Gastrocnemius medialis (tissue), 4 donors: ENCODE measurements around the gene CNKSR3. TPM values are rescaled to one million over a fixed set of nuclear protein-coding genes. Genes with fewer than 3 reads are reported as not detected.

Source experiments
- ATAC-seq, 2 donors: fragments of 150-250 bp; one replicate each; pipeline ENCODE4 v1.9.1; 2016
- DNase-seq, 2 donors: peaks; one replicate each; pipeline ENCODE4 v3.0.0-alpha.2; 2019
- H3K27ac ChIP-seq, 4 donors: fragments of 200-600 bp; sonication (generic); 1 replicate in 1 of 4; 2 replicates in 3 of 4; pipeline ENCODE4 v1.5.1; 2016 to 2018; ENCODE audit warnings: mild to moderate bottlenecking in 2 of 4, moderate library complexity in 1 of 4
- H3K27me3 ChIP-seq, 3 donors: fragments of 200-600 bp; sonication (generic) in 2 of 3; 1 replicate in 1 of 3; 2 replicates in 2 of 3; pipeline versions ENCODE4 v1.5.1 to v1.6.0; 2016 to 2019; ENCODE audit warnings: mild to moderate bottlenecking in 1 of 3, moderate library complexity in 1 of 3
- H3K36me3 ChIP-seq, 2 donors: fragments of 200-600 bp; sonication (generic) in 1 of 2; one replicate each; pipeline ENCODE4 v1.5.1; 2017 to 2018
- H3K4me1 ChIP-seq, 2 donors: fragments of 200-600 bp; sonication (generic) in 1 of 2; one replicate each; pipeline ENCODE4 v1.5.1; 2016 to 2017; ENCODE audit warnings: mild to moderate bottlenecking in 2 of 2
- H3K4me3 ChIP-seq, 4 donors: fragments of 200-600 bp; sonication (generic) in 3 of 4; 1 replicate in 1 of 4; 2 replicates in 3 of 4; pipeline ENCODE4 v1.5.1; 2016 to 2019; ENCODE audit warnings: mild to moderate bottlenecking in 2 of 4
- H3K9me3 ChIP-seq, 3 donors: fragments of 200-600 bp; sonication (generic) in 2 of 3; 1 replicate in 1 of 3; 2 replicates in 2 of 3; pipeline ENCODE4 v1.5.1; 2016 to 2019
- CTCF ChIP-seq, 5 experiments: fragments of 450-650 bp in 3 of 5; fragments of 200-600 bp in 2 of 5; sonication (generic) in 2 of 5; IDR thresholded peaks in 4 of 5; conservative IDR thresholded peaks in 1 of 5; 1 replicate in 4 of 5; 2 replicates in 1 of 5; pipeline ENCODE4 v1.5.1; 2016 to 2019; ENCODE audit warnings: antibody characterized with exemption in 5 of 5, mild to moderate bottlenecking in 3 of 5, moderate library complexity in 3 of 5
- POLR2A ChIP-seq, 2 donors: fragments of 450-650 bp; IDR thresholded peaks; one replicate each; pipeline ENCODE4 v1.6.1; 2017; ENCODE audit warnings: antibody characterized with exemption in 2 of 2, mild to moderate bottlenecking in 2 of 2, moderate library complexity in 2 of 2
- in situ Hi-C, 4 donors: fragments of 200-750 bp; cut with MboI; loops; one replicate each; pipeline versions ENCODE4 v1.15.0 to v1.8.0; 2017; ENCODE audit warnings: low sequenced_read_pairs in 4 of 4
- intact Hi-C: fragments of 100-400 bp; cut with DNase I; formaldehyde crosslinking; loops from one replicate; pipeline ENCODE4 v1.15.1; 2023; ENCODE audit warnings: low total_unique reads
- total RNA-seq, 4 donors: library from RNA; depleted of rRNA; stranded (reverse); fragments of >200 nt; gene quantifications; one replicate each; pipeline versions ENCODE4 v1.1.0 to v1.2.3, GENCODE V29; 2016

CNKSR3 gene
- total RNA-seq, 4 donors from 2014 or later = 0.70 to 4.6 (median 2.9) TPM

DNA sequence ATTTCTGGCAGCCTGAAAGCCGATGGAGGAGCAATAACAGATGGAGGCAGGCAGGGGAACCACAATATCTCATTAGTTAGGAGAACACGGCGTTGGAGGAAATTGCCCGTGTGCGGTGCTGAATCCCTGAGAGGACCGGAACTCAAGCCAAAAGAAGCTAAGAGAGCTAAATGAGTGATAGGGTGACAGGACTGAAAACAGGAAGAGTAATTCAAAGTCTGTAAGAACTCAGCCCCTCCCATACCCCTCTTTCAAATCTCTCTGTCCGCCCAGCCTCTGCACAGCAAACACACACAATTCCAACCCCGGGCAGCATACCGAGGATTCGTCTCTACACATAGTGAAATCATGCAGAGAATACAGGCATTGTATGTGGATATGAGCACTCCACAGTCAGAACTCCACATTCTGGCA lies 151.3 kb downstream of the CNKSR3 start:
- no peaks in the 10 kb centered on the region for H3K27me3 ChIP-seq
- no peak for ATAC-seq
- no peaks in the 10 kb centered on the region for H3K36me3 ChIP-seq
- no peak overlapping the region for H3K4me3 ChIP-seq
- TF ChIP-seq CTCF (IDR thresholded peaks at IDR 0.05 in 4 of 5, conservative IDR thresholded peaks at IDR 0.05 in 1 of 5) = no peak
- TF ChIP-seq POLR2A (IDR thresholded peaks at IDR 0.05) = no peak
- no peak overlapping the region for H3K27ac ChIP-seq
- no peak for DNase-seq
- H3K9me3 ChIP-seq = no peaks in the 10 kb centered on the region
- H3K4me1 ChIP-seq = no peaks in the 10 kb centered on the region
- in situ Hi-C loops = no loop called here
- intact Hi-C loops = no loop called here

DNA sequence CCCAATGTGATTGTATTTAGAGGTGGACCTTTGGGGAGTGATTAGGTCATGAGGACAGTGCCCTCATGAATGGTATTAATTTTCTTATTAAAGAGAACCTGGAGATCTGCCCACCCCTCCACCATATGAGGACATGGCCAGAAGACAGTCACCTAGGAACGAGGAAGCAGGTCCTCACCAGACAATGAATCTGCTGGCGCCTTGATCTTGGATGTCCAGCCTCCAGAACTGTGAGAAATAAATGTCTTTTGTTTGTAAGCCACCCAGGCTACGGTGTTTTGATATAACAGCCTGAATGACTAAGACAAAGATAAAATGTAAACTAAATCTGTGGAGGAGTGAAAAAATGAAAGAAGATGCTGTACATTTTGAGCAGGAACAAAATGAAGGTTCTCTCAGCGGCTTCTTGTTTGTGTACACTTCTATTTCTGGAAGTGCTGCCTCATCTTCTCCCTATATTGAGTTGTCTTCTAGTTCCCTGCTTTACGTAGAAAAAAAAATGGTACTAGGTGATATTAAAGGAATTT lies 152.4 kb downstream of the CNKSR3 start:
- no peaks in the 10 kb centered on the region for H3K4me1 ChIP-seq
- no peaks in the 10 kb centered on the region for H3K27me3 ChIP-seq
- no peaks in the 10 kb centered on the region for H3K9me3 ChIP-seq
- no peaks in the 10 kb centered on the region for H3K36me3 ChIP-seq
- H3K4me3 ChIP-seq = no peak overlapping the region
- in situ Hi-C loops (no loop called here), intact Hi-C loops (no loop called here)
- DNase-seq (no peak), ATAC-seq (no peak)
- TF ChIP-seq POLR2A (IDR thresholded peaks at IDR 0.05) (no peak), CTCF (IDR thresholded peaks at IDR 0.05 in 4 of 5, conservative IDR thresholded peaks at IDR 0.05 in 1 of 5) (no peak)
- no peak overlapping the region for H3K27ac ChIP-seq

DNA sequence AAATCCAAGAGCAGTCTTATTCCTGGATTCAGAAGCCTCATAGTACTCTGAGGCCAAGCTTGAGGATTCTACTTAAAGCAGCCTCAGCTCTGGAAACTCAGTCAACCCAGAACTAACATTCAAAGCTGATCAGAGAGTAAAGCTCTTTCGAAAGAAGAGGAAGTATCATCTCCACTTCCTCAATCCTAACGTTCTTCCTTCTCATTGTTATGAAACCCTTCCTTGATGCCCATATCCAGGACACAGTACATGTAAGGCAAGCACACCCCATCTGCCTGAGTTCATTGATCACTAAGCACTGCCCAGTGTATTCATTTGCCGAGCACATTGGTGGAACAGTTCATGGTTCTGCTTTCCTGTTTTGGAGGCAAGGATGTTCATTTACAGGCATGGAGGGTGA lies 153.8 kb downstream of the CNKSR3 start, which contains the start of gene IPCEF1:
TSS of gene IPCEF1 (minus strand) at position 114 of the 400 bp plus-strand sequence. CDS start 90,856 bp downstream, outside the sequence.
- H3K27ac ChIP-seq = no peak within 1 kb of the TSS
- no peaks in the 10 kb centered on the region for H3K27me3 ChIP-seq
- H3K9me3 ChIP-seq = no peaks in the 10 kb centered on the region
- TF ChIP-seq CTCF (IDR thresholded peaks at IDR 0.05 in 4 of 5, conservative IDR thresholded peaks at IDR 0.05 in 1 of 5) = no peak
- TF ChIP-seq POLR2A (IDR thresholded peaks at IDR 0.05) = no peak
- no peak within 1 kb of the TSS for H3K4me3 ChIP-seq
- DNase-seq (no peak), ATAC-seq (no peak)
- intact Hi-C loops = no loop called here
- H3K4me1 ChIP-seq = no peaks in the 10 kb centered on the region
- no peaks in the 10 kb centered on the region for H3K36me3 ChIP-seq
- in situ Hi-C loops = no loop called here

GRCh38 chr6:154356113-154356512 lies 154.4 kb downstream of the CNKSR3 start:
- TF ChIP-seq CTCF (IDR thresholded peaks at IDR 0.05 in 4 of 5, conservative IDR thresholded peaks at IDR 0.05 in 1 of 5) = no peak
- no peak for TF ChIP-seq POLR2A (IDR thresholded peaks at IDR 0.05)
- Histone ChIP-seq H3K9me3 (no peaks in the 10 kb centered on the region), H3K27ac (no peak overlapping the region), H3K4me3 (no peak overlapping the region), H3K4me1 (no peaks in the 10 kb centered on the region), H3K27me3 (no peaks in the 10 kb centered on the region), H3K36me3 (no peaks in the 10 kb centered on the region)
- intact Hi-C loops (no loop called here), in situ Hi-C loops (no loop called here)
- ATAC-seq (no peak), DNase-seq (no peak)

DNA sequence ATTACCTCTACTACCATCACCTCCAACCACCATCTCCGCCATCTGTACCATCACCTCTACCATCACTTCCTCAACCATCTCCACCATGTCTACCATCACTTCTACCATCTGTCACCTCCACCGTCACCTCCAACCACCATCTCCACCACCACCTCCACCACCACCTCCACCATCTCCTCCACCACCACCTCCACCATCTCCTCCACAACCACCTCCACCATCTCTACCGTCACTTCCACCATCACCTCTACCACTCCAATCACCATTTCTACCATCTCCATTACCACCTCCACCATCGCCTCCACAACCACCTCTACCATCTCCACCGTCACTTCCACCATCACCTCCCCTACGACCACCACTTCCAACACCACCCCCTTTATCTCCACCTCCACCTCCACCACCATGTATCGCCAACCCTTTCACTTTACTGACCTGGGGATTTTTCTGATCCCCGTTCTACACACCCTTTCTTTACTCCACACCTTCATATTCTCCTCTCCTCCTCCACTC lies 156.2 kb downstream of the CNKSR3 start:
- in situ Hi-C loops = no loop called here
- H3K9me3 ChIP-seq = no peaks in the 10 kb centered on the region
- no peak for DNase-seq
- no peaks in the 10 kb centered on the region for H3K27me3 ChIP-seq
- no peak overlapping the region for H3K4me3 ChIP-seq
- TF ChIP-seq POLR2A (IDR thresholded peaks at IDR 0.05) (no peak), CTCF (IDR thresholded peaks at IDR 0.05 in 4 of 5, conservative IDR thresholded peaks at IDR 0.05 in 1 of 5) (no peak)
- no peaks in the 10 kb centered on the region for H3K4me1 ChIP-seq
- H3K27ac ChIP-seq = no peak overlapping the region
- no peak for ATAC-seq
- H3K36me3 ChIP-seq = no peaks in the 10 kb centered on the region
- intact Hi-C loops = no loop called here
